Measurements from ENCODE around the gene PRUNE2.
A peak's percentile ranks its signal among the peaks of the same experiment; 100 is the strongest.

The PRUNE2 gene

GRCh38 chr9:76642701-76643209 lies 263.2 kb downstream of the PRUNE2 start:
- DNase-seq (ENCODE audit: low read depth, low spot score) = no peak
- no peak for TF ChIP-seq CTCF (IDR thresholded peaks at IDR 0.05; ENCODE audit: insufficient read depth, low read length, missing control alignments)
- CTCF ChIA-PET = no interaction called here
- POLR2A ChIA-PET = no interaction called here
- H3K4me3 ChIP-seq (ENCODE audit: low read depth, low read length) = no peak overlapping the region

GRCh38 chr9:76642074-76642473 lies 263.8 kb downstream of the PRUNE2 start:
- ChIA-PET POLR2A (no interaction called here), CTCF (no interaction called here)
- DNase-seq (ENCODE audit: low read depth, low spot score) = no peak
- TF ChIP-seq CTCF (IDR thresholded peaks at IDR 0.05; ENCODE audit: insufficient read depth, low read length, missing control alignments) = no peak
- H3K4me3 ChIP-seq (ENCODE audit: low read depth, low read length) = no peak overlapping the region

- no peak for DNase-seq (ENCODE audit: low read depth, low spot score)
- ChIA-PET POLR2A (no interaction called here), CTCF (interaction anchor here (1.3 kb wide), 1 partner anchor 21 kb away, joined by 3 read pairs; no protein-coding TSS in a partner anchor)
- no peak overlapping the region for H3K4me3 ChIP-seq (ENCODE audit: low read depth, low read length)
- no peak for TF ChIP-seq CTCF (IDR thresholded peaks at IDR 0.05; ENCODE audit: insufficient read depth, low read length, missing control alignments)
Measured at GRCh38 chr9:76638001-76638400, 267.9 kb downstream of the PRUNE2 start.

- CTCF ChIA-PET = interaction anchor here (1.0 to 1.3 kb wide), 2 partner anchors 22 to 179 kb away, joined by 3 read pairs; partner anchors contain the start of gene GCNT1
- TF ChIP-seq CTCF (IDR thresholded peaks at IDR 0.05; ENCODE audit: insufficient read depth, low read length, missing control alignments) = no peak
- POLR2A ChIA-PET = no interaction called here
- DNase-seq (ENCODE audit: low read depth, low spot score) = no peak
- no peak overlapping the region for H3K4me3 ChIP-seq (ENCODE audit: low read depth, low read length)
Measured at GRCh38 chr9:76637416-76637815, 268.5 kb downstream of the PRUNE2 start.

GRCh38 chr9:76634356-76635054 lies 271.4 kb downstream of the PRUNE2 start:
- TF ChIP-seq CTCF (IDR thresholded peaks at IDR 0.05; ENCODE audit: insufficient read depth, low read length, missing control alignments) = no peak
- peak; percentile 44 for DNase-seq (ENCODE audit: low read depth, low spot score)
- ChIA-PET CTCF (interaction anchor here (0.6 to 1.5 kb wide), 3 partner anchors 26 to 240 kb away, joined by 3 read pairs; partner anchors contain the start of gene RFK), POLR2A (interaction anchor here (0.6 kb wide), 1 partner anchor 1148 kb away, joined by 3 read pairs; no protein-coding TSS in a partner anchor)
- H3K4me3 ChIP-seq (ENCODE audit: low read depth, low read length) = no peak overlapping the region

GRCh38 chr9:76630916-76631315 lies 275.0 kb downstream of the PRUNE2 start:
- CTCF ChIA-PET = interaction anchor here (0.8 to 1.4 kb wide), 3 partner anchors 20 to 226 kb away, joined by 3 read pairs; no protein-coding TSS in a partner anchor

More at GRCh38 chr9:76630916-76631315, 275.0 kb downstream of the PRUNE2 start:
- no peak for DNase-seq (ENCODE audit: low read depth, low spot score)
- TF ChIP-seq CTCF (IDR thresholded peaks at IDR 0.05; ENCODE audit: insufficient read depth, low read length, missing control alignments) = no peak
- POLR2A ChIA-PET = no interaction called here
- H3K4me3 ChIP-seq (ENCODE audit: low read depth, low read length) = no peak overlapping the region

Measured in AG04449 (cell line).